ENCODE measurements around the gene OR2S2.
"Not testable (repeated sequence)": the region's sequence is repeated elsewhere in the genome, so short reads cannot be mapped to it uniquely, and the experiment has no call there.

The OR2S2 gene, protein sequence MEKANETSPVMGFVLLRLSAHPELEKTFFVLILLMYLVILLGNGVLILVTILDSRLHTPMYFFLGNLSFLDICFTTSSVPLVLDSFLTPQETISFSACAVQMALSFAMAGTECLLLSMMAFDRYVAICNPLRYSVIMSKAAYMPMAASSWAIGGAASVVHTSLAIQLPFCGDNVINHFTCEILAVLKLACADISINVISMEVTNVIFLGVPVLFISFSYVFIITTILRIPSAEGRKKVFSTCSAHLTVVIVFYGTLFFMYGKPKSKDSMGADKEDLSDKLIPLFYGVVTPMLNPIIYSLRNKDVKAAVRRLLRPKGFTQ

DNA sequence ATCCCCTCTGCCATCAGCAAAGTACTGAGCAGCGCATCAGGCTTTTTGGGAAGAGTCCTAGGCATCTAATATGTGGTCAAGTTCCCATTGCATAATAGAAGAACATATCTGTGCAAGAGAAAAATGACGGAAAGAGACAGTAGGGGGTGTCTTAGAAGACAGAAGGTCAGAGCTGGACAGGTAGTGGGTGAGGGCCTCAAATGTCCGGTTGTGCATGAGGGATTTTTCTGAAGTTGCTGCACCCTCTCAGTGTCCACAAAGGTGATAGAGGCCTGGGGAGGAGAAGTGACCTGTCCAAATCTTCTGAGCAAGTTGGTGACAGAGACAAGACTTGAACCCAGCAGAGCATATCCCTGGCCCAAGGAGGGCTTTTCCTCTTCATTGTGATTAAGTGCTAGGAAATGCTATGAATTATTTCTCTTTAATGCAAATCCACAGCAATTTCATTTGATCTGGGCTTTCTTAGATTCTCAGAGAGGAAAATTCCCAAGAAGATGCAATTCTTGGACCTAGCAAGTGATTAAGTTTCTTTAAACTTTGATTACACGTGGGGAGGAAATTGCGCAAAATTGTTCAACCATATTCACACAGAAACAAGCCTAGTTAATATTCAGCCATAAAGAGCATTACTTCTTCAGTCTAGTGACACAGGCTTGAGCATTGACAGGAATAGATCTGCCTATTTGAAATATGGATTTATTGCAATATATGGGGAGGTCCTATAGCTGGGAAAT lies at the start of gene OR2S2:
TSS of gene OR2S2 (minus strand) at position 51 of the 734 bp plus-strand sequence. CDS start 56 bp downstream, outside the sequence.
- H3K4me3 ChIP-seq (ENCODE audit: low read depth, low read length): no peak within 1 kb of the TSS
- TF ChIP-seq, protein P1, sequence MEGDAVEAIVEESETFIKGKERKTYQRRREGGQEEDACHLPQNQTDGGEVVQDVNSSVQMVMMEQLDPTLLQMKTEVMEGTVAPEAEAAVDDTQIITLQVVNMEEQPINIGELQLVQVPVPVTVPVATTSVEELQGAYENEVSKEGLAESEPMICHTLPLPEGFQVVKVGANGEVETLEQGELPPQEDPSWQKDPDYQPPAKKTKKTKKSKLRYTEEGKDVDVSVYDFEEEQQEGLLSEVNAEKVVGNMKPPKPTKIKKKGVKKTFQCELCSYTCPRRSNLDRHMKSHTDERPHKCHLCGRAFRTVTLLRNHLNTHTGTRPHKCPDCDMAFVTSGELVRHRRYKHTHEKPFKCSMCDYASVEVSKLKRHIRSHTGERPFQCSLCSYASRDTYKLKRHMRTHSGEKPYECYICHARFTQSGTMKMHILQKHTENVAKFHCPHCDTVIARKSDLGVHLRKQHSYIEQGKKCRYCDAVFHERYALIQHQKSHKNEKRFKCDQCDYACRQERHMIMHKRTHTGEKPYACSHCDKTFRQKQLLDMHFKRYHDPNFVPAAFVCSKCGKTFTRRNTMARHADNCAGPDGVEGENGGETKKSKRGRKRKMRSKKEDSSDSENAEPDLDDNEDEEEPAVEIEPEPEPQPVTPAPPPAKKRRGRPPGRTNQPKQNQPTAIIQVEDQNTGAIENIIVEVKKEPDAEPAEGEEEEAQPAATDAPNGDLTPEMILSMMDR (IDR thresholded peaks at IDR 0.05; ENCODE audit: low read depth, low read length): no peak

GRCh38 chr9:36007316-36007708 lies 49.4 kb upstream of the OR2S2 start:
- no peak overlapping the region for H3K4me3 ChIP-seq (ENCODE audit: low read depth, low read length)
- TF ChIP-seq, protein P1 (IDR thresholded peaks at IDR 0.05; ENCODE audit: low read depth, low read length): no peak

GRCh38 chr9:36006549-36007315 lies 48.8 kb upstream of the OR2S2 start:
- TF ChIP-seq, protein P1 (IDR thresholded peaks at IDR 0.05; ENCODE audit: low read depth, low read length): no peak
- H3K4me3 ChIP-seq (ENCODE audit: low read depth, low read length): no peak overlapping the region

- H3K4me3 ChIP-seq (ENCODE audit: low read depth, low read length): no peak overlapping the region
- TF ChIP-seq, protein P1 (IDR thresholded peaks at IDR 0.05; ENCODE audit: low read depth, low read length): no peak
Measured at GRCh38 chr9:36005891-36006290, 47.9 kb upstream of the OR2S2 start.

GRCh38 chr9:35998333-35998732 lies 40.4 kb upstream of the OR2S2 start:
- H3K4me3 ChIP-seq (ENCODE audit: low read depth, low read length): no peak overlapping the region
- TF ChIP-seq, protein P1 (IDR thresholded peaks at IDR 0.05; ENCODE audit: low read depth, low read length): no peak

- H3K4me3 ChIP-seq (ENCODE audit: low read depth, low read length): not testable (repeated sequence)
Measured at GRCh38 chr9:35997016-35997415, 39.1 kb upstream of the OR2S2 start.

DNA sequence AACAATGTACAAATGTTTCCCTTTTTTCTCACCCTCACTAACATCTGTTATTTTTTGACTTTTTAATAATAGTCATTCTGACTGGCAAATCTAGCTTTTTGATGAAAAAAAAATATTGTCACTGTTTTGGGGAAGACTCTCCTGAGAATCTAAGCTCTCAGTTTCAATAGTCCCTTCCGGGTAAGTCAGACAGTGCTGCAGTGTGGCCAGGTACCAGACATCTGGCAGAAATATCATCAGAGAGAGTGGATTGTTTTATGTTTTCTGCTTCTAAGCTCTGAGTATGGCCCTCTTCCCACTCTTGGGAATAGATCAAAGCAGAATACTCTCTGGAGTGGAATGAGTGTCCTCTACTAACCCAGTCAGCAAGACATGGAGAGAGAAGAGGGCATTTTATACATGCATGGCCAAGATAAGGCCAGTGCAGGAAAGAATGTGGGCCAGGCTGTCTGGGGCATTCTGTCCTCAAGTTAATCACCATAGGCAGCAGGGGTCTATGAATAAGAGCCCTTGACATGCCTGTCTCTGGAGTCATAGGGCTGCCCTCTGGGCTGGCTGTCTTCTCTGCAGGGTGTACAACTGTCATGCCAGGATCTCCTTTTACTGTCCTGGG lies 38.5 kb upstream of the OR2S2 start:
- TF ChIP-seq, protein P1 (IDR thresholded peaks at IDR 0.05; ENCODE audit: low read depth, low read length): no peak
- H3K4me3 ChIP-seq (ENCODE audit: low read depth, low read length): no peak overlapping the region

Measured in WI38 (cell line).